Adipose tissue (tissue), 3 donors: Measurements from ENCODE around the gene INSIG2. TPM values are rescaled to one million over a fixed set of nuclear protein-coding genes. Genes with fewer than 3 reads are reported as not detected.

Experiments
- H3K27ac ChIP-seq: one replicate; pipeline ENCODE4 v1.5.1; 2013; ENCODE audit warnings: low read depth, low read length
- WGBS, 3 donors: extraction: QIAGEN DNeasy Blood & Tissue Kit; methylation state at CpG; one replicate each; pipeline ENCODE4 v1.1.7; 2013; 5-methylcytosine and 5-hydroxymethylcytosine counted together
- polyA plus RNA-seq, 3 donors: library from polyadenylated mRNA; stranded (reverse); fragments of 200-250 nt; gene quantifications; one replicate each; pipeline ENCODE4 v1.2.3, GENCODE V29; 2013
- donor health status: healthy with polysubstance abuse.
- donor health status: Bipolar disorder and iron deficiency.
- donor health status: healthy.

INSIG2 gene
- 1 to 10 TPM; 7.2 to 7.9 (median 7.6) TPM for polyA plus RNA-seq

- WGBS, 3 donors, result 0 to 1% (median 1%) methylated on average over 63 of the region's 63 CpGs
- no peak within 1 kb of the TSS for H3K27ac ChIP-seq
Measured at GRCh38 chr2:118088051-118089024, at the start of gene INSIG2. Gene INSIG2 (plus strand): TSS chr2:118088471. CDS start chr2:118096557, 8,086 bp downstream.

GRCh38 chr2:118040891-118041290 lies 47.4 kb upstream of the INSIG2 start:
- 57 to 71% (median 69%) methylated on average over 7 of the region's 7 CpGs for WGBS, 3 donors

GRCh38 chr2:118044103-118044716 lies 44.1 kb upstream of the INSIG2 start:
- 81 to 84% (median 83%) methylated on average over 6 of the region's 6 CpGs for WGBS, 3 donors
- H3K27ac ChIP-seq, result no peak overlapping the region

More at GRCh38 chr2:118040891-118041290, 47.4 kb upstream of the INSIG2 start:
- H3K27ac ChIP-seq, result no peak overlapping the region

- 81 to 92% (median 81%) methylated on average over 2 of the region's 2 CpGs for WGBS, 3 donors
- H3K27ac ChIP-seq, result no peak overlapping the region
Measured at GRCh38 chr2:118044854-118045253, 43.4 kb upstream of the INSIG2 start.

GRCh38 chr2:118045286-118045685 lies 43.0 kb upstream of the INSIG2 start:
- 84 to 90% (median 88%) methylated on average over 1 of the region's 1 CpG for WGBS, 3 donors
- no peak overlapping the region for H3K27ac ChIP-seq

- no peak overlapping the region for H3K27ac ChIP-seq
- 4 to 8% (median 8%) methylated on average over 4 of the region's 4 CpGs for WGBS, 3 donors
Measured at GRCh38 chr2:118046634-118047210, 41.5 kb upstream of the INSIG2 start.

GRCh38 chr2:118047380-118047826 lies 40.9 kb upstream of the INSIG2 start:
- 42 to 58% (median 46%) methylated on average over 3 of the region's 3 CpGs for WGBS, 3 donors
- H3K27ac ChIP-seq, result no peak overlapping the region

- H3K27ac ChIP-seq, result no peak overlapping the region
- WGBS, 3 donors, result 76 to 92% (median 78%) methylated on average over 3 of the region's 3 CpGs
Measured at GRCh38 chr2:118048401-118048800, 39.9 kb upstream of the INSIG2 start.

- no peak overlapping the region for H3K27ac ChIP-seq
- 55 to 87% (median 62%) methylated on average over 3 of the region's 3 CpGs for WGBS, 3 donors
Measured at GRCh38 chr2:118049140-118049815, 39.0 kb upstream of the INSIG2 start.

- no peak overlapping the region for H3K27ac ChIP-seq
Measured at GRCh38 chr2:118049816-118050140, 38.5 kb upstream of the INSIG2 start.

GRCh38 chr2:118050386-118050785 lies 37.9 kb upstream of the INSIG2 start:
- no peak overlapping the region for H3K27ac ChIP-seq
- WGBS, 3 donors, result 31 to 66% (median 49%) methylated on average over 3 of the region's 3 CpGs

- 75 to 86% (median 84%) methylated on average over 2 of the region's 2 CpGs for WGBS, 3 donors
- no peak overlapping the region for H3K27ac ChIP-seq
Measured at GRCh38 chr2:118050974-118051373, 37.3 kb upstream of the INSIG2 start.

- H3K27ac ChIP-seq, result no peak overlapping the region
- WGBS, 3 donors, result 92 to 93% (median 92%) methylated on average over 3 of the region's 3 CpGs
Measured at GRCh38 chr2:118051826-118052358, 36.4 kb upstream of the INSIG2 start.

- H3K27ac ChIP-seq, result no peak overlapping the region
- WGBS, 3 donors, result 77 to 88% (median 83%) methylated on average over 2 of the region's 2 CpGs
Measured at GRCh38 chr2:118052474-118052873, 35.8 kb upstream of the INSIG2 start.

- WGBS, 3 donors, result 79 to 87% (median 83%) methylated on average over 7 of the region's 7 CpGs
- H3K27ac ChIP-seq, result no peak overlapping the region
Measured at GRCh38 chr2:118053681-118054080, 34.6 kb upstream of the INSIG2 start.

- 54 to 78% (median 58%) methylated on average over 3 of the region's 3 CpGs for WGBS, 3 donors
- no peak overlapping the region for H3K27ac ChIP-seq
Measured at GRCh38 chr2:118054213-118055008, 33.9 kb upstream of the INSIG2 start.

- WGBS, 3 donors, result 66 to 80% (median 78%) methylated on average over 10 of the region's 10 CpGs
- no peak overlapping the region for H3K27ac ChIP-seq
Measured at GRCh38 chr2:118055512-118056164, 32.6 kb upstream of the INSIG2 start.
